SK-N-MC (cell line): Measurements from ENCODE around the gene DSCAML1.

Experiments used
- DNase-seq: peaks from one replicate; pipeline ENCODE4 v3.0.0-alpha.2; 2011; ENCODE audit warnings: low read depth, low spot score
- H3K27ac ChIP-seq: fragments of 200-600 bp; sonication (generic); 2 replicates; pipeline ENCODE4 v1.5.1; 2016; ENCODE audit warnings: mixed run types
- H3K36me3 ChIP-seq: fragments of 200-600 bp; sonication (generic); 2 replicates; pipeline ENCODE4 v1.6.1; 2017; ENCODE audit warnings: antibody characterized with exemption, low read length, mixed read lengths; ENCODE audit not compliant: insufficient read depth
- H3K4me3 ChIP-seq: fragments of 200-600 bp; sonication (generic); 2 replicates; pipeline ENCODE4 v1.5.1; 2016
- H3K9ac ChIP-seq: fragments of 200-600 bp; sonication (generic); 2 replicates; pipeline ENCODE4 v1.8.0; 2017; ENCODE audit warnings: mixed run types, mixed read lengths; ENCODE audit not compliant: insufficient read length
- H3K9me3 ChIP-seq: fragments of 200-600 bp; sonication (generic); 2 replicates; pipeline ENCODE4 v1.6.1; 2017; ENCODE audit warnings: low read depth, mild to moderate bottlenecking, antibody characterized with exemption, low read length, moderate library complexity, mixed read lengths
- EZH2 ChIP-seq: fragments of 200-600 bp; sonication (generic); IDR thresholded peaks from one replicate; pipeline ENCODE4 v1.6.1; 2017; ENCODE audit warnings: antibody characterized with exemption
- FOXP2 ChIP-seq: optimal IDR thresholded peaks from 2 replicates; pipeline ENCODE3; 2011; ENCODE audit warnings: mild to moderate bottlenecking, moderate library complexity; ENCODE audit not compliant: insufficient read depth; ENCODE audit errors: extremely low read length, control extremely low read depth
- POLR2AphosphoS5 ChIP-seq: IDR thresholded peaks from 2 replicates; pipeline ENCODE4 v1.6.1; 2012; ENCODE audit warnings: mild to moderate bottlenecking, low read depth, low read length, borderline replicate concordance

Gene DSCAML1

GRCh38 chr11:117481036-117481435, 316.0 kb downstream of the DSCAML1 start:
- DNase-seq = no peak
- Histone ChIP-seq H3K27ac (no peak overlapping the region), H3K9ac (no peak overlapping the region), H3K9me3 (no peaks in the 10 kb centered on the region), H3K4me3 (no peak overlapping the region), H3K36me3 (no peaks in the 10 kb centered on the region)
- TF ChIP-seq POLR2AphosphoS5 = no peak
- TF ChIP-seq EZH2 = no peak
- no peak for TF ChIP-seq FOXP2

- Histone ChIP-seq H3K9me3 (no peaks in the 10 kb centered on the region), H3K4me3 (no peak overlapping the region), H3K9ac (no peak overlapping the region), H3K36me3 (no peaks in the 10 kb centered on the region), H3K27ac (no peak overlapping the region)
- no peak for DNase-seq
- no peak for TF ChIP-seq EZH2
- no peak for TF ChIP-seq POLR2AphosphoS5
- TF ChIP-seq FOXP2 = no peak
These were observed 316.8 kb downstream of the DSCAML1 start for GRCh38 chr11:117480221-117480620.

DNA sequence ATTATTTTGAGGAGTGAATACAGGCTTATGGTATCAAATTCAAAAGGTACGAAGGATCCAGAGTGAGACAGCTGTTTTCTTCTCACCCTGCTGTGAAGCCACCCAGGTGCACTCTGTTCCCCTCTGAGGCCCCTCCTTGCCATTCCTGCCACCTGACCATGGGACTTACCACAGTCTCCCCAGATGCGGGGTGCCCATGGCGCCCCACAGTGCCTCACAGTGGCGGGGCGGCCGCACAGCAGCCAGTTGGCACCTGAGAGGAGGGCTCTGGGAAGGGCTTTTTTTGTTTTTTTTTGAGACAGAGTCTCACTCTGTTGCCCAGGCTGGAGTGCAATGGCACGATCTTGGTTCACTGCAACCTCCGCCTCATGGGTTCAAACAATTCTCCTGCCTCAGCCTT, 317.6 kb downstream of the DSCAML1 start:
- H3K36me3 ChIP-seq = no peaks in the 10 kb centered on the region
- H3K9ac ChIP-seq = no peak overlapping the region
- H3K4me3 ChIP-seq = no peak overlapping the region
- DNase-seq = no peak
- TF ChIP-seq EZH2 (no peak), POLR2AphosphoS5 (no peak)
- no peaks in the 10 kb centered on the region for H3K9me3 ChIP-seq
- H3K27ac ChIP-seq = no peak overlapping the region

GRCh38 chr11:117478926-117479325, 318.1 kb downstream of the DSCAML1 start:
- no peak overlapping the region for H3K9ac ChIP-seq
- H3K9me3 ChIP-seq = no peaks in the 10 kb centered on the region
- DNase-seq = no peak
- no peak for TF ChIP-seq POLR2AphosphoS5
- no peak for TF ChIP-seq EZH2
- no peak for TF ChIP-seq FOXP2
- H3K27ac ChIP-seq = no peak overlapping the region
- no peaks in the 10 kb centered on the region for H3K36me3 ChIP-seq
- H3K4me3 ChIP-seq = no peak overlapping the region

GRCh38 chr11:117478126-117478860, 318.7 kb downstream of the DSCAML1 start:
- Histone ChIP-seq H3K36me3 (no peaks in the 10 kb centered on the region), H3K9ac (no peak overlapping the region), H3K27ac (no peak overlapping the region), H3K9me3 (no peaks in the 10 kb centered on the region), H3K4me3 (no peak overlapping the region)
- TF ChIP-seq POLR2AphosphoS5 = no peak
- TF ChIP-seq EZH2 = no peak
- no peak for TF ChIP-seq FOXP2
- no peak for DNase-seq

DNA sequence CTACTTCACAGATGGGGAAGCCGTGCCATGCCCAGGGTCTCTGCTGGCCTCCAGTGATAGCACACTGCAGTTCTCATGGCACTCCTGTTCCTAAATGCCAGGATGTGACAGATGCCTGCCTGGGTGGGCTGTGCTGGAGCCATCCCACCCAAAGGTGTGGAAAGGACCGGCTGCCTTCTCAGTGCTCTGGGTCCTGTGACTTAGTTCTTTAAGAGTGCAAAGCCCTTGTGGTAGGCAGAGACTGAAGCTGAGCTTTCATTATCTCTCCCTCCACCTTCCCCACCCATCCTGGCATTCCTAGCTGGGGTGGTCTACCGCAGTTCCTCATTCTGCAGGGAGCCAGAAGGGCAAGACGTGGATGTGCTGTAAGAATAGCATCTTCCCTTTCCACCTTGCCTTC, 319.3 kb downstream of the DSCAML1 start:
- Histone ChIP-seq H3K4me3 (no peak overlapping the region), H3K36me3 (no peaks in the 10 kb centered on the region), H3K27ac (no peak overlapping the region), H3K9ac (no peak overlapping the region), H3K9me3 (no peaks in the 10 kb centered on the region)
- DNase-seq = no peak
- TF ChIP-seq POLR2AphosphoS5 (no peak), EZH2 (no peak), FOXP2 (no peak)

DNA sequence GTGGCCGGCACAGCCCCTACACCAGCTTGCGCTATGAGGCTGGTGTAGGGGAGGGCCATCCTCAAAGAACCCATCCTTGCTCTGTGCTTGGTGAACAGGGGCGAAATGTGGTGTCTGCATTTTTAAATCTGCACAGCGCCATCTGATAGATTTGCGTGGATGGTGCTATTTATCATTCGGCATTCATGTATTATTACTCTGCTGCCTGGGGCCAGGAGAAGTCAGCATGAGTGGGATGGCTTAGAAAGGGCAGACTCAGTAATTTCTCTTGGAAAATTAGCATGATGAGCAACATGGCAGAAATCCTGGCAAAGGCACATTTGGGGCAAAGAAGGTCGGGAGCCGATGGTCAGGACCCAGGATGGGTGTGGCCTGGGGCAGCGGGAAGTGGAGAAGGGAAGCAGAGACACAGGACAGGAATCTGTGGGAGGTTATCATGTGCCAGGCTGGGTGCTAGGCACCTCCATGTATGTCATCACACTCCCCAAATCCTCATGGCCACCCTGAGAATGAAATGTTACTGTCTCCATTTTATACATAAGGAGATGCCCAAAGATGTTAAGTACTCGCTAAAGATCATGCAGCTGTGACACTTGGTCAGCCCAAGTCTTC, 320.4 kb downstream of the DSCAML1 start:
- TF ChIP-seq POLR2AphosphoS5 (no peak), FOXP2 (no peak), EZH2 (no peak)
- H3K36me3 ChIP-seq = no peaks in the 10 kb centered on the region
- no peaks in the 10 kb centered on the region for H3K9me3 ChIP-seq
- no peak overlapping the region for H3K27ac ChIP-seq
- no peak overlapping the region for H3K4me3 ChIP-seq
- H3K9ac ChIP-seq = no peak overlapping the region
- no peak for DNase-seq

DNA sequence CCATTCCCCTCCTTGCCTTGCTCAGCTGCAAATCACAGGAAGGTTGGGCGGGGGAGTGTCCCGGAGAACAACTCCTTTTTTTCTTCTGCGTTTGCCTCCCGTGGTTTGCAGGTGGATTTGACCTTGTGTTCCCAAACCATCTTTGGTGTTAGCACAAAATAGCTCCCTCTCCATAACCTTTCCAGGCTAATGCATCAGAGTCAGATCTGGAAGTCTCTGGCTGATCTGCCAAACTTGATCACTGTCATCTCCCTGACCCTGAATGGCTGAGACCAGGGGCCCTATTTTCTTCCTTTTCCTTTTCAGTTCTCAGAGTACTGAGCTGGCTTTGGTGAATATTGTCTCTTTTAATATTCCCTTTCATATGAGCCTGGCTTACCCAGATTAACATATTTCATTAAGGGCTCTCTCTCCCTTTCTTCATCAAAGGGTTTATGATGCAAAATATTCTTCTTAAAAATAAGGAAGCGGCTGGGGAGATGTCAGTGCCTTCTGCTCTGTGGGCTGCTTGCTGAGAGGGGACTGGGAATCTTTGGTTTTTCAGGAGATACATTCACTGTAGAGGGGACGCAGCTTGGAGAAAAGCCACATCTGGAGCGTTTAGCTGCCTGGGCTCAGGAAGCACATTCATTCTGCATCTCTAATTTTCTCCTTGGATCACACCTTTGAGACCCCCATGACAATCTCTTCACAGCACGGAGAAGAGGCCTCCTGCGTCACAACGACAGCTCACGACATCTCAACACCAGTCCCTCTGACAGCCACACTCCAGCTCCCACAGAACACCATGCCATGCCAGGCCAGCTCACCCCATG, 321.1 kb downstream of the DSCAML1 start:
- Histone ChIP-seq H3K9ac (no peak overlapping the region), H3K36me3 (no peaks in the 10 kb centered on the region), H3K27ac (no peak overlapping the region), H3K9me3 (no peaks in the 10 kb centered on the region), H3K4me3 (no peak overlapping the region)
- no peak for TF ChIP-seq POLR2AphosphoS5
- TF ChIP-seq FOXP2 = no peak
- no peak for TF ChIP-seq EZH2
- DNase-seq = no peak
